ENCODE results near the gene ARMC6. TPM values are rescaled to one million over a fixed set of nuclear protein-coding genes. Genes with fewer than 3 reads are reported as not detected.

The ARMC6 gene
- total RNA-seq, 4 donors from 2014 or later, result 16.9 to 39.5 (median 25.4) TPM

DNA sequence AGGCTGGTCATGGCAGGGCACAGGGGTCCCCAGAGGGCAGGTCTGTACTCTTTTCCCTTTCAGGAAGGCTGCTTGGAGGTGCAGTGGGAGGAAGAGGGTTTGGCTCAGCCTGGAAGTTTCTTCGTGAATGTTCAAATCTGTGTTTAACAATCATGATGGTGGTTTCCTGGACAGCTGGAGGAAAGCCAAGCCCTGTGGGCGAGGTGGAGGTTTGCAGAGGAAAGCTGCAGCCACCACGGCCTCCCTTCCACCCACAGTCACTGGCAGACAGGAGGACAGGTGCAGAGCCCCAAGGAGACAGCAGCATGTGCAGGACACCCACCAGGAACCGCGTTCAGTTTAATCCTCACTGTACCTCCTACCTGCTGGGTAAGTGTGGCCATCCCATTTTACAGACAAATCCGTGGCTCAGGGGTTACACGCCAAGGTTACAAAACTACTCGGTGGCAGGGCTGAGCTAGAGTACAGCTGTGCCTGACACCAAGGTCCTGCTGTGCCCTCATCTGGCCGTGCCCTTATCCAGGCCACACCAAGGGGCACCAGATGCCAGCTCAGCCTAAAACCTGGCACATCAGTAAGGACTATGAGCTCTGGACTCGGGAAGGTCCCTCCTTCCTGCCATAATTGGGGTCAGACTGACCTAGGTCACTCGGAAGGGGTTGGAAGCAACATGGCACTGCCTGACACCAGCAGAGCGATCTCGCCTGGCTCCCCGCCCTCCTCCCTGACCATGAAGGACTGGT, 34.2 kb upstream of the ARMC6 start:
- TF ChIP-seq, protein P1, sequence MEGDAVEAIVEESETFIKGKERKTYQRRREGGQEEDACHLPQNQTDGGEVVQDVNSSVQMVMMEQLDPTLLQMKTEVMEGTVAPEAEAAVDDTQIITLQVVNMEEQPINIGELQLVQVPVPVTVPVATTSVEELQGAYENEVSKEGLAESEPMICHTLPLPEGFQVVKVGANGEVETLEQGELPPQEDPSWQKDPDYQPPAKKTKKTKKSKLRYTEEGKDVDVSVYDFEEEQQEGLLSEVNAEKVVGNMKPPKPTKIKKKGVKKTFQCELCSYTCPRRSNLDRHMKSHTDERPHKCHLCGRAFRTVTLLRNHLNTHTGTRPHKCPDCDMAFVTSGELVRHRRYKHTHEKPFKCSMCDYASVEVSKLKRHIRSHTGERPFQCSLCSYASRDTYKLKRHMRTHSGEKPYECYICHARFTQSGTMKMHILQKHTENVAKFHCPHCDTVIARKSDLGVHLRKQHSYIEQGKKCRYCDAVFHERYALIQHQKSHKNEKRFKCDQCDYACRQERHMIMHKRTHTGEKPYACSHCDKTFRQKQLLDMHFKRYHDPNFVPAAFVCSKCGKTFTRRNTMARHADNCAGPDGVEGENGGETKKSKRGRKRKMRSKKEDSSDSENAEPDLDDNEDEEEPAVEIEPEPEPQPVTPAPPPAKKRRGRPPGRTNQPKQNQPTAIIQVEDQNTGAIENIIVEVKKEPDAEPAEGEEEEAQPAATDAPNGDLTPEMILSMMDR (IDR thresholded peaks at IDR 0.05), result no peak
- ATAC-seq (ENCODE audit: low FRiP score), result no peak
- no peak for DNase-seq (ENCODE audit: low spot score)

DNA sequence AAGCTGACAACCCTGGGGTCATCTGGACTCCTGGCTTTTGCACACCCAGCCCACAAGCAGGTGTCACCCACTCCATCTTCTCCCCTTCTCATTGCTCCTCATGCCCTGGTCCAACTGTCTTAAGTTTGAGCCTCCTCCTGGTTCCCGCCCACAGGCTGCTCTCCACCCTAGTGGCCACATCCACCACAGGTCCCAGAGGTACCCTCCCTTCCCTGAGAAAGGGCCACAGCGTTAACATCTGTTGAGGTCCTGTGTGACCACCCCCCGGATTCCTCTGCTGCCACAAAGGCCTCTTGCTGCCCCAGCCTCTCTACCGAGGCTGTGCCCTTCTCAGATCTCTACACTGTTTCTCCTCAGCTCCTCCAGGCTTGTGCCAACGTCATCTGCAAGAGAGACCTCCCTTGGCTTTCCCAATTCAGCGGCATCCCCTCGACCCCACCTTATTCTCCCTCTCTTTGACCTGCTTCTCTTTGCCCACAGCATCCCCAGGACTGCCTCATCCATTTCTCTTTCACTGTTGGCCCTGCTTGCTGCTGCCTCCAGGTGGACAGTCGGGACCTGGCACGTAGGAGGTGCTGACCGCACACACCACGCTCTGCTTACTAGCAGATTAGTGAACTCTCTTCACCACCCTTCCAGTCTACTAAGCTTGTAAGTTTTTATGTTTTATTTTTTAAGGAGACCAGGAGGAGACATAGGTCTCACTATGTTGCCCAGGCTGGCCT, 33.3 kb upstream of the ARMC6 start:
- no peak for DNase-seq (ENCODE audit: low spot score)
- ATAC-seq (ENCODE audit: low FRiP score), result no peak
- TF ChIP-seq, protein P1 (IDR thresholded peaks at IDR 0.05), result no peak

DNA sequence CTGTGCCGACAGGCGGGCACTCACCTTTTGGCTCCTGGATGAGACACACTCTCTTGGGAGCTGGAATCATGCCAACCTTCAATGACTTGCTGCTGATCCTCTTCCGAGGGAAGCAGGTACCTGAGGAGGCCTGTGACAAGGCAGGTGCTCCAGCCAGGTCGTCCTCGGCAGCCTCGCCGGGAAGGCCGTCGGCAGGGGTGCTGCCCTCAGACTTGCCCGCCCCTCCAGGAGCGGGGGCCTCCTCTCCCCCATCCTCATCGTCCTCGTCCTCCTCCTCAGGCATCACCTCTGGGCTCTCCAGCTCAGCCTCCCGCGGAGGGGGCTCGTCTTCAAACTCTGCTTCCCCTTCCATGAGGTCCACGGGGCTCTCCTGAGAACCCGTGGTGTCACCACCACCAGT, 29.3 kb upstream of the ARMC6 start:
- DNase-seq (ENCODE audit: low spot score) (no peak), ATAC-seq (ENCODE audit: low FRiP score) (no peak)
- TF ChIP-seq, protein P1 (IDR thresholded peaks at IDR 0.05), result no peak

DNA sequence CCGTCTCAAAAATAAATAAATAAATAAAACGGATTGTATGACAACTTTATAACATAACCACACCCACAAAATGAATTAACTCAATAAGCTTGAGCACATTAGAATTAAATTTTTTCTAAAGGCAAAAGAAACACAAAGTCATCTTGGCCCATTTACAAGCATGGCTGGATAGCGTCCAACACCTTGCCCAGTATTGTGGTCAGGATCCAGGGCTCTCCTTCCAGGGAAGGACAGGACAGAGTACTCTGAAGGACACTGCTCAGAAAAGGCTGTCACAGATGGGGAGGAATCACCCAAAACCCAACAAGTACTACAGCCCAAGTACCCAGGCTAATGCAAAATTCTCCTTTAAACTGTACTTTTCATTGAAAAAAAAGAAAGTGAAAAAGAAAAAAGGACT, 27.2 kb upstream of the ARMC6 start:
- DNase-seq (ENCODE audit: low spot score), result no peak
- TF ChIP-seq, protein P1 (IDR thresholded peaks at IDR 0.05), result no peak
- ATAC-seq (ENCODE audit: low FRiP score), result no peak

DNA sequence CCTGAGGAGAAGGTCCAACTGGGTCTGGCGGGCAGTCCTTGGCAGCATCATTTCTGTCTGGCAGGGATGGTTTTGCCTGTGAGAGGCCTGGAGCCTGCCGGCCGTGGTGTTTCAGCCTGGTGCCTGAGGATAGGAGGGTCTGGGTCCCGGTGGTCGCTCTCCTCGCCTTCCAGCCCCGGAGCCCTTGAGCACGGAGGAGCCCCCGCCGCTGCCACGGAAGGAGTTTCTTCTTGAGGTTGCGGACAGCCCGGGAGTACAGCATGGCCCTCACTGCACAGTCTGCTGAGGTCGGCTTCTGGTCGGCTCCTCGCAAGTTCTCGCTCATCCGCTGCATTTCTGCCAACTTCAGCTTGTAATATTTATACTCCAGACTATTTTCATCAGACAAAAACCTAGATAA, 23.5 kb upstream of the ARMC6 start:
- no peak for DNase-seq (ENCODE audit: low spot score)

DNA sequence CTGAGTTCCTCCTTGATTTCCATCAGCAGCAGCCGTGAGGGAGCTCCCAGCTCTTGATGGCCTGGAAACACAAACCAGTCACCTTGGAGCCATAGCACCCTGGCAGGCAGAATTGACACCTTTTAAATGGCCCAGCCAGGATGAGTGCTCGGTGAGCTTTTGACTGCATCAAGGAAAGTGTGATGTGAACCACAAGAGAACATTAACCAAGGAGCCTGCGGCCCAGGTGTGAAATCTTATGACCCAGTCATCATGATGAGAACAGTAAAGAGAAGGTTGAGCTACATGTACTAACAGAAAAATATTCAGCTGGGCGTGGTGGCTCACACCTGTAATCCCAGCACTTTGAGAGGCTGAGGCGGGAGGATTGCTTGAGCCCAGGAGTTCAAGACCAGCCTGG, 22.9 kb upstream of the ARMC6 start:
- DNase-seq (ENCODE audit: low spot score) (no peak), ATAC-seq (ENCODE audit: low FRiP score) (no peak)
- TF ChIP-seq, protein P1 (IDR thresholded peaks at IDR 0.05), result no peak

More for the DNA sequence above, 23.5 kb upstream of the ARMC6 start:
- no peak for ATAC-seq (ENCODE audit: low FRiP score)
- TF ChIP-seq, protein P1 (IDR thresholded peaks at IDR 0.05), result no peak

DNA sequence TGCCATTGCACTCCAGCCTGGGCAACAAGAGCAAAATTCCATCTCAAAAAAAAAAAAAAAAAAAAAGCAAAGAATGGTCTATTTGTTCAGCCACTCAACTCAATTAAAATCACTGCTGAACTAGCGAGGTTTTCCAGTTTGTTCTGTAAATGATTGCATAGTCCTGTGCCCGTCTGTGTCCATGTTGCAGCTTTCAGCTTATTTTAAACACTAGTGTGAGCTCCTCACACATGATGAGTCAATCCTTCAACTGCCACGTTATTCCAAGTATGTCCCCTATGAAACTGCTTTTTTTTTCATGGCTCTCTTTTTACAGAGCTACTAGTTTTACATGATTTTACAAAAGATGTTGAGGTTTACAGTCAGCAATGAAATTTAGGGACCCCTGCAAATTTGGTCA, 12.3 kb upstream of the ARMC6 start:
- TF ChIP-seq, protein P1 (IDR thresholded peaks at IDR 0.05), result no peak
- DNase-seq (ENCODE audit: low spot score), result no peak
- no peak for ATAC-seq (ENCODE audit: low FRiP score)

Measured in omental fat pad (tissue), 4 donors.